Stimulated activated CD8-positive, alpha-beta memory T cell treated with anti-CD3 and anti-CD28 coated beads, Interleukin-15, amount 100 ng/mL, for 4 hours (primary cell): ENCODE data around the gene NUDT8.
"Not testable (repeated sequence)": the region's sequence is repeated elsewhere in the genome, so short reads cannot be mapped to it uniquely, and the experiment has no call there.

Experiments used
- DNase-seq, 2 donors: peaks; one replicate each; pipeline ENCODE4 v3.0.0-alpha.2; 2020; ENCODE audit warnings: low read depth in 2 of 2

Gene NUDT8

DNA sequence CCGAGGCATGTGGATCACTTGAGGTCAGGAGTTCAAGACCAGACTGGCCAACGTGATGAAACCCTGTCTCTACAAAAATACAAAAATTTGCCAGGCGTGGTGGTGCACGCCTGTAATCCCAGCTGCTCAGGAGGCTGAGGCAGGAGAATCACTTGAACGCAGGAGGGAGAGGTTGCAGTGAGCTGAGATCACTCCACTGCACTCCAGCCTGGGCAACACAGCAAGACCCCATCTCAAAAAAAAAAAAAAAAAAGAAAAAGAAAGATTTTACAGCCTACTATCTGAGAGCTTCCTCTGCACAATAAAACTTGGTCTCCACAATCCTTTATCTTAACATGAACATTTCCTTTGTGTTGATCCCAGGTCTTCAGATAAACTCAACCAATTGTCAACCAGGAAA is 31.0 kb upstream of the NUDT8 start:
- not testable (repeated sequence) for DNase-seq

DNA sequence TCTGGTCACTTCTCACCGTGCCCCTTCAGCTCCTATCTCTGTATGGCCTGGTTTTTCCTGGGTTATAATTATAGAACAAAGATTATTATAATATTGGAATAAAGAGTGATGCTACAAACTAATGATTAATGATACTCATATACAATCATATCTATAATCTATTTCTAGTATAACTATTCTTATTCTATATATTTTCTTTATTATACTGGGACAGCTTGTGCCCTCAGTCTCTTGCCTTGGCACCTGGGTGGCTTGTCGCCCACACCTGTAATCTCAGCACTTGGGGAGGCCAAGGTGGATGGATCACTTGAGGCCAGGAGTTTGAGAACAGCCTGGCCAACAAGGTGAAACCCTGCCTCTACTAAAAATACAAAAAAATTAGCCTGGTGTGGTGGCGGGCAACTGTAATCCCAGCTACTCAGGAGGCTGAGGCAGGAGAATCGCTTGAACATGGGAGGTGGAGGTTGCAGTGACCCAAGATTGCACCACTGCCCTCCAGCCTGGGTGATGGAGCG is 30.0 kb upstream of the NUDT8 start:
- DNase-seq: not testable (repeated sequence)

DNA sequence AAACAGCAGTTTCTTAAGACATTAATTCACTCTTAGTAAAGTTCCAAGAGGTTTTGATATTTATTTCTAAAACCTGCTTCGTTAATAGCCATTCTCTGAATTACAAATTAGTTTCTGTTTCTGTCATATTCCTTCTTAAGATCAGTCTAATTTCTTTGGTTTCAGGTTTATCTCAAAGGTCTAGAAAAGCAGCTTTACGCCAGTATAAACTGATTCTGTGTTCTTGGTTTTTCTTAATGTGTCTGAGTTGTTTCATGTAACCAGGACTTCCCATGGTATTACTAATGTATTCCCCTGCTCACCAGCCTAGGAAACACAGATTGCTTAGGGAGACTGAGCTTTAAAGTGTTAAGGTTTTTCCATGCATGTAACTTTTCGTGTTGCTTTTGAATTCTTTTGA is 27.6 kb upstream of the NUDT8 start:
- no peak for DNase-seq

DNA sequence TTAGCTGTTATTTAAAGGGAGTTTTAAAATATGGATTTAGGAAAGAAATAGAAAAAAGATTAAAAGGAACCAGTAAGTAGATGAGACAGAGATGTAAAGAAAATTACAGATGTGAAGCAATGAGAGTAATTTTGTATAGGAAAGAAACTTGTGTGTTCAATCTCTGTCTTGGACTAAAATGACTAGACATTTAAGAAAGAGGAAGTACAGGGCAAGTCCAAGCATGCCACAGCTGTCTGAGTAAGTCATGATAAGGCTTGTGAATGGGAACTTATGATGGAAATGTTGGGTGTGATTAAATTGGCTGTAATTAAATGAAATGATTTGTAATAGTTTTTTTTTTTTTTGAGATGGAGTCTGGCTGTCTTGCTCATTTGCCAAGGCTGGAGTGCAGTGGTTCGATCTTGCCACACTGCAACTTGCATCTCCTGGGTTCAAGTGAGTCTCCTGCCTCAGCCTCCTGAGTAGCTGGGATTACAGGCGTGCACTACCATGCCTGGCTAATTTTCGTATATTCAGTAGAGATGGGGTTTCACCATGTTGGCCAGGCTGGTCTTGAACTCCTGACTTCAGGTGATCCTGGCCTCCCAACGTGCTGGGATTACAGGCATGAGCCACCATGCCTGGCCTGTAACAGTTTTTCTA is 26.7 kb upstream of the NUDT8 start:
- no peak for DNase-seq

DNA sequence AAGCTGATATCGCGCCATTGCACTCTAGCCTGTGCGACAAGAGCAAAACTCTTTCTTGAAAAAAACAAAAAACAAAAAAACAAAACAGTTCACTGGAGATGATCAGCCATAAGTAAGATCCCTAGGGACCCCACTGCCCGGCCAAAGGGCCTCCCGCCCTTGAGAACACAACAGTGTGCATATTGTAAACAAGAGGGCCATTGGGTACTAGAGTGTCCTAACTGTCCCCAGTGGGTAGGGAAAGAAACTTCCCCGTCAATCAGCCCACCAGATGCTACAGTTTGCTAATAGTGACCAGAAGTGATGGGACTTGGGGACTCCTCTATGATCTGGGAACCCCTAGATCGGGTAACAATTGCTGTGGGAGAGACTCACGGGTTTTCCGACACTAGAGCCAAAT is 24.5 kb upstream of the NUDT8 start:
- DNase-seq: no peak

DNA sequence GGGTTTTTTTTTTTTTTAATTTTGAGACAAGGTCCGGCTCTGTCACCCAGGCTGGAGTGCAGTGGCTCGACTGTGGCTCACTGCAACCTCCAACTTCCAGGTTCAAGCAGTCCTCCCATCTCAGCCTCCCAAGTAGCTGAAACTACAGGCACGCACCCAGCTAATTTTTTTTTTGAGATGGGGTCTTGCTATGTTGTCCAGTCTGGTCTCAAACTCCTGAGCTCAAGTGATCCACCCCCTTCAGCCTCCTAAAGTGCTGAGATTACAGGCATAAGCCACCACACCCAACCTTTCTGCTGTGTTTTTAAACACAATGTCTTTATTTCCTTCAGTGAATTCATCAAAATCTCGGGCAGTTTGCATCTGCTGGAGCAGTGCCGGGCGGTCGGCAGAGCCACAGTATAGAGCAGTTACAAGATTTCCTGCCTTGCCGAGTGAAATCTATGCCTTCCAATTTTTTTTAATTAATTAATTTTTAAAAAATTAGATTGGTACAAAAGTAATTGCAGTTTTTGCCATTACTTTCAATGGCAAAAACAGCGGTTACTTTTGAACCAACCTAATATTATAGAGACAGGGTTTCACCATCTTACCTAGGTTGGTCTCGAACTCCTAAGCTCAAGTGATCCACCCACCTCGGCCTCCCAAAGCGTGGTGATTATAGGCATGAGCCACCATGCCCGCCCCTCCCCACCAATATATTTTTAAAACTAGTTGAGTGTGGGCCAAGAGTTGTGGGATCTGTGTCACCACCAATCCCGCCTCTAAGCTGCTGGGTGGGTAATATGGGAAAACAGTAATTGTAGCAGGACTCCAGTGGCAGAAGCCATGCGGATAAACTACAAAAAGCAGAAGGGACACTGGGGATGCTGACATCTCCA is 23.5 kb upstream of the NUDT8 start:
- DNase-seq: no peak

DNA sequence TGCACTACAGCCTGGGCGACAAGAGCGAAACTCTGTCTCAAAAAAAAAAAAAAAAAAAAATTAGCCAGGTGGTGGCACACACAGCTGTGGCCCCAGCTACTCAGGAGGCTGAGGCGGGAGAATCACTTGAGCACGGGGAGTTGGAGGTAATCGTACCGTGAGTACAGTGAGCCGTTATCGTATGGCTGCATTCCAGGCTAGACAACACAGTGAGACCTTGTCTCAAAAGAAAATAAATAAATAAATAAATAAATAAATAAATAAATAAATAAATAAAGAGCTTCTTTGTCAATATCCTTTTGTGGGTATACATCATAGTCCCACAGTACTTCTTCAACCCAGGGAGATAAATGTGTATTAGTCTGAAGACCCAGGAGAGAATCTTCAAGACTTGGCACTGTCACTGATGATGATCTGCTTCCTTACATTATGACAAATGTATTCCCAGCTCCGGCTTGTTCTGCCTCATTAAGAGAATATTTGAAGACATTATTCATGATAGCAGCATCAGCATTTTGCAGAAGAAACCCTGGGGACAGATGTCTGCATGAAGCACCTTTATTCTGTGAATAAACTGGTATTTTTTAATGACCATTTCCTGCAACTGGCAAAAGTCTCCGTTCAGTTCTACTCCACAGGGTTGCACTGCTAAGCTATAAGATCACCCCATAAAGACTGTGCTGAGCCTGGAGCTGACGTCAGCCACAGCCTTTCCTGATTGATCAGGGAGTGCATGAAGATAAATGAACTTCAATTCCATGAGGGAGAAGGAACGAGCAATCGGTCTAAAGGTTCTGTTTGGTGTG is 22.4 kb upstream of the NUDT8 start:
- DNase-seq: no peak

DNA sequence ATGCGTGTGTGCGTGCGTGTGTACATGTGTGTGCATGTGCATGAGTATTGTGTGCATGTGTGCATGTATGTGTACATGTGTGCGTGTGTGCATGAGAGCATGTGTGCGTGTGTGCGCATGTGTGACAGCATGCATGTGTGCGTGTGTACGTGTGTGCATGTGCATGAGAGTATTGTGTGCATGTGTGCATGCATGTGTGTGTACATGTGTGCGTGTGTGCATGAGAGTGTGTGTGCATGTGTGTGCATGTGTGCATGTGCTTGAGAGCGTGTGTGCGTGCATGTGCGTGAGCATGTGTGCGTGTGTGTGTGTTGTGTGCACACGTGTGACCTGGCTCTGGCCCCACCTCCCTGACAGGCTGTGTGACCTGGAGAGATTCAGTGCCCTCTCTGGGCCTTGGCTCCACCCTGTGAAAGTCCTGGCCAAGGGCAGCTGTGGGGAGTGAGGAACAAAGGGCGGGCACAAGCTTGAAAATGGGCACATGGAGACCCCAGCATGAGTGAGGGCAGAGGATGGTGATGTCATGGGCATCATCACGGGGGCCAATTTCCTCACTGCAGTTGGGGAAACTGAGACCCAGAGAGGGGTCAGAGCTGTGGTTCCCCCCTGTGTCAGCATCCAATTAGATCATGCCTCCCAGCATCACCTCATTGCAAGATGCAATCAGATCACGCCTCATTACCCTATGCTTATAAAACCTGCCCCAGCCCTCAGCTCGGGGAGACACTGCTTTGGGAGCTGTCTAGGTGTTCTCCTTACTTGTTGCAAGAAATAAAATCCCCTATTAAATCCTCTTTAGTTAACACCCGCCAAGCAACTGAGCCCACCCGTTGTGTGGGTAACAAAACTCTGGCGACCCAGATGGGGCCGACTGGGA is 20.1 kb upstream of the NUDT8 start:
- no peak for DNase-seq

DNA sequence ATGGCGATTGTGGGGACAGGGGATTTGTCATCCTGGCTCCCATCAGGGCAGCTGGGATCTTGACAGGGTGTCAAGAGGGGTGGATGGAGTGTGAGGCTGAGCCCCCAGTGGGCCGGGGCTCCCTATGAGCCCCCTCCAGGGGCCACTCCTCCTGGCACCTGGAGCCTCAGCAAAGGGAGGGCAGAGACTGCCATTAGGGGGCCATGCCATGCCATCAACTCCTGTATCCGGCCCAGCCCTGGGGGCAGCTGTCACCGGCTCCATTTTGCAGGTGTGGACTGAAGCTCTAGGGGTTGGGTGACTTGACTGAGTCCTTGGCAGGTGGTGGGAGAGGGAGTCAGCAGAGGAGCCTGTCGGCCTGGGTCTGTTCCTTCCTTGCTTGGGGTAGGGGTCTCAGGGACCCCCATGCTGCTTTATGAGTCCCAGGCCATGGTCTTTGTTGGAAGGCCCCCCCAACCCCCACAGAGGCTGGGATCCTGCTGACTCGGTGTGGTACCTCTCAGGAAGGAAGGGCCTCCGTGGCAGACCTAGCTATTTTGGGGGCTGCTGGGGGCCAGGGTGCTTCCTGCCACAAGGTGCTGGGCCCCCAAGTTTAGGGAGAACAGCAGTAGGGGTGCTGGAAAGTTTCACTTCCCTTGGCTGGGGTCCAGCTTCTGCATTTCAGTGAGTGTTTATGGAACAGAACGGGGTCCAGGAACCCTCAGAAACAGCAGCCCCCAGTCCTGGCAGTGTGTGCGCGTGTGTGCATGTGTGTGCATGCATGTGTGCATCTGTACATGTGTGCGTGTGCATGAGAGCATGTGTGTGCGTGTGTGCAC is 19.3 kb upstream of the NUDT8 start:
- no peak for DNase-seq

DNA sequence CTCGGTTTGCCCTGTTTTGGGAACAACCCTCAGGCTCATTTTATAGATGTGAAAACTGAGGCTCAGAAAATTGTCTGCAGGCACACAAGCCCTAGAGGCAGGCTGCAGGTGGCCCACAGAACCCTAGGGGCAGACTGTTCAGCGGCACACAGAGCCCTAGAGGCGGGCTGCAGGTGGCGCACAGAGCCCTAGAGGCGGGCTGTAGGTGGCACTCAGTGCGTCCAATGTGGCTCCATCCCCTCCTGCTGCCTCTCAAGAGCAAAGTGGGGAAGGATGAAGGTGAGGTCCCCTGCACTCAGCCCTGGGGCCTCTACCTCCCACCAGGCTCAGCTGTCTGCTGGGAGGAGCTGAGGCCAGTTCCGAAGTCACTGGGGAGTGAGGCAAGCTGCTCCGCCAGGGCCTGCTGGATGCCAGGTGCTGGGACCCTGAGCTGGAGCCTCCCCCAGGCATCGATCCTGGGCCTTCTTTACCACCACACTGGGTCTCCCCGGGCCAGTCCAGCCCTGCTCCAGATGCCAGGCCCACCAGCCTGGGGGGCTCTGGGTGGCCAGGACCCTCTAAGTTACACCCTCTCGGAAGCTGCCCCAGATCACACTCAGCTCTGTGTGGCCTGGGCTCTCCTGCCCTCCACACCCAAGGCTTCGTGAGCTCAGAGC is 18.5 kb upstream of the NUDT8 start:
- DNase-seq: no peak

DNA sequence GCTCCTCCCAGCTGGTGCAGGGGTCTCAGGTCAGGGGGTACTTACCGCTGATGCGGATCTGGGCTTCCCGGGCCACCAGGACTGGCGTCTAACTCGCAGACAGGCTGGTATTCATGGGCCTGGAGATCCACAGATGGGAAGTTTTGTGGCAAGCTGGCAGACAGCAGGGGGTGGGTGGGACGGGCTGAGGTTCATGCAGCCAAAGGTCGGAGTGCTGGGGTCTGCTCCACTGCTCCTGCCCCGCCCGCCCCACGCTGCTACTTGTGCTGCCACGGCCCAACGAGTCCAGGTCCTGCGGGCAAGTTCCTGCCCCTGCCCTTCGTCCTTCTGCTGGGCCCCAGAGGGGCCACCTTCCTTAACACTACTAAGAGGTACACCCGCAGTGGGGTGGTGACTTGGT is 17.7 kb upstream of the NUDT8 start:
- DNase-seq: no peak

DNA sequence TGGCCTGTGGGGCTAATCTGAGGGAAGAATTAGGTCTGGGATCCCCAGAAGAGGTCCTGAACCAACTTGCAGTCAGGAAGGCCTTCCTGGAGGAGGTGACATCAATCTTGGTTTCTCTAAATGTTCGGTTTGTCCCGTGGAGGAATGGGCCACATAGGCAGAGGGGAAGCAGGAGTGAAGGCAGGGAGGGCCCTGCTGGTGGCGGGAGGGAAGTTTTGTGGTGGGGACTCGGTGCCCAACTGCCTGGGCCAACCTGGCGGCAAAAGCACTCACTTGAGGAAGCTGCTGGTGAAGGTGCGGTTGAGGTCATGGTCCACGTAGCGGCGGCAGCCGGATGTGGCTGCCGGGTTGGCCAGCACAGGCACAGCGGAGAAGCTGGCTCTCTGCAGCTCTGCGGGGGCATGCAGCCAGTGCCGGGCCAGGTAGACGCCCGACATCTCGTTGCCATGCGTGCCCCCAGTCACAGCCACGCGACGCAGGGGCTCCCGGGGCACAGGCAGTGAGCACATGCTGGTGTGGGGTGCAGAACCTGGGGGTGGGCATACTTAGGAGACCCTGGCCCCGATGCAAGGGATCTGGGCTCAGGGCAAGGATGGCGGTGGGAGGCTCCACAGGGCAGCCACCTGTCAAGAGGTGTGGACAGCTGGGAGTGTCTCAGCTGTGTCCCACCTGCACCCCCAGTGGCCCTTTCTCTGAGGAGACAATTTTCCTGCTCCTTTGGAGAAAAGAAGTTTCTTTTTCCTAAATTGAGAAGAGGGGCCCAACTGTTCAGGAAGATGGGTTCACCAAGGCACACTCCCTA is 17.0 kb upstream of the NUDT8 start:
- DNase-seq: no peak

DNA sequence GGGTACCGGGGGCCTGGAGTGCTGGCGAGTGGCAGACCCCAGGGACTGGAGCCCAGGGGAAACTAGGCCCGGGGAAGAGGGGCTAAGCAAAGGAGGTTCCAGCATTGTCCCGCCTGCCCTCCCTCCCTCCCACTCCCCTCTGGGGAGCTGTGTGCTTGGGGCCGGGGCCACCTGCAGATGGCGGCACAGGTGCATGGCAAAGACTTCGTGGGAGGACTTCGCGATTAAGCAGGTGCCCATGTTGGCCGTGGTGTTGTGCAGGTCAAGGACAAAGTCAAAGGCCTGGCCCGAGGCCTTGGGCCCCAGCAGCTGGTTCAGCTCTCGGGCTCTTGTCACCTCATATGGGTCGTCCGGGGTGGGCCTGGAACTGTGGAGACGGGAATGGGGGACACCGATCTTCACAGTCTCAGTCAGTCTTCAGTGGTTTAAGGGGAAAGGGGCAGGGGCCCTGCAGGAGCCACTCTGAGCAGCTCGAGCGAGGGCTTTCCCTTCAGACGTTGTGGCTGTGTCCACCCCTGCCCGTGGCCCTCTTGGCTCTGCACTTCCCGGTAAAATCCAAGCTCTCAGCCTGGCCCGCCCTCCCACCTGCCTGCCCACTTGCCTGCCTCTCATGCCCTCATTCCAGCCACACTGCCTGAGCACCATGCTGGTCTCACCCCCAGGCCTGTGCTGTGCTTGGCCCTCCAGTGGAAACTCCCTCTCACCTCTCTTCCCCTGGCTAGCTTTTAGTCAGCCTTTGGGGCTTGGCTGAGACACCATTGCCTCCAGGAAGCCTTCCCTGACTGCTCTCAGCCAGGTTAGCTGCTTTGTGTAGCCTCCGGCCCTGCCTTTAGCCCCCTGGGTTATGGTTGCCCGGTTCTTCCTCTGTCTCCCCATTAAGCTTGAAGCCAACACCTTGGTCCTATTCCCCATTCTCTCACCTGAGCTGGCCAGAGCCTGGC is 16.1 kb upstream of the NUDT8 start:
- DNase-seq: no peak

DNA sequence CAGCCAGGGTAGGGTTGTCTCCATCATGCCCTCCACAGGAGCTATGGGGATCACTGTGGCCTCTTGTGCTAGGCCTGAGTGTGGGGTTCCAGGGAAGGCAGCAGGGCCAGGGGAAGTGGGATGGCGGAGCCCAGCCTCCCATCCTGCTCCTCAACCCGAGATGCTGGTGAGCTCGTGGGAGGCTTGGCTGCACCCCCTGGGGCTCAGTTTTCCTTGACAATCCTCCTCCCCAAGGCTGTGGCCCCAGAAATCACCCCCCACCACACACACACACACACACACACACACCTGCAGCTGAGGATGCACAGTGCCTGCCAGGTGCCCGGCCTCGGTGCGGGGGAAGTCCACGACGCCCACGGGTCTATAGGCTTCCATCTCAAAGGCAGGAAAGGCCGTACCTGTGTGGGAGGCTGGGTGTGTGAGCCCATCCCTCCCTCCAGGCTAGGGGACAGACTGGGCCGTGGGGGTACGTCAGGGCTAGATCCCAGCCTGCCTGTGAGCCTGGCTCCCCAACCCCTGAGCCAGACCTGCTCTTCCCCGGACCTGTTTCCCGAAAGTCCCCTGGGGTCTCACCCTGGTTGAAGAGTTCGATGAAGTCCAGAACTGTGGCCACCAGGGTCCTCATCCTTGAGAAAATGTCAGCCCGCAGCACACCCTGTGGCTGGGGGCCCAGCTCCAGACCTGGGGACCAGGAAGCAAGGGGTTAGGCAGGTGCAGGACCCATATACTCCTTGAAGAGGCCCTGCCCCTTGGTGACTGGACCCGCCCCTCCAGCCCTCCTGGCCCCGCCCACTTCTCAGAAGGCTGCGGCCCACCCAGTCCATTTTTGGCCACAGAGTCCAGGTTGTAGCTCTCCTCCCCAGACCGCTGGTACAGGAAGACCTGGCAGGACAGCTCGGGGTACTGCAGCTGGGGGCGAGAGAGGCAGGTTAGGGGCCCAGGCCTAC is 15.0 kb upstream of the NUDT8 start:
- no peak for DNase-seq

DNA sequence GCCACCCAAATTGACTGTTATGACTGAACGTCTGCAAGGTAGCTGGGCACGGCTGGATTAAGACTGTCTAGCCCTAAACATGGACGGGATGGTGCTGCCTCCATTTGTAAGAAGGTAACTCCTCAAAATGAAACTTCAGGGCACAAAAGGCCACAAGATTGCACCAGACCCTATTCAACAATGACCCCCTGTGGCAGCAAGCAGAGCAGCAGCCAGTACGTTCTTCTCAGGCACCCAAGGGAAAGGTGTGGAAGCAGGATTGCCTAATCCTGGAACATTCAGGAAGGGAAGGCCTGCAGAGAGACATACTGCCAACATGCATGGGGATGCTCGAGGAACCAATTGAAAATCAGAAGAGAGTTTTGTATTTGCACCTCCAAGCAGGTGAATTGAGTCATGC is 14.3 kb upstream of the NUDT8 start:
- no peak for DNase-seq

DNA sequence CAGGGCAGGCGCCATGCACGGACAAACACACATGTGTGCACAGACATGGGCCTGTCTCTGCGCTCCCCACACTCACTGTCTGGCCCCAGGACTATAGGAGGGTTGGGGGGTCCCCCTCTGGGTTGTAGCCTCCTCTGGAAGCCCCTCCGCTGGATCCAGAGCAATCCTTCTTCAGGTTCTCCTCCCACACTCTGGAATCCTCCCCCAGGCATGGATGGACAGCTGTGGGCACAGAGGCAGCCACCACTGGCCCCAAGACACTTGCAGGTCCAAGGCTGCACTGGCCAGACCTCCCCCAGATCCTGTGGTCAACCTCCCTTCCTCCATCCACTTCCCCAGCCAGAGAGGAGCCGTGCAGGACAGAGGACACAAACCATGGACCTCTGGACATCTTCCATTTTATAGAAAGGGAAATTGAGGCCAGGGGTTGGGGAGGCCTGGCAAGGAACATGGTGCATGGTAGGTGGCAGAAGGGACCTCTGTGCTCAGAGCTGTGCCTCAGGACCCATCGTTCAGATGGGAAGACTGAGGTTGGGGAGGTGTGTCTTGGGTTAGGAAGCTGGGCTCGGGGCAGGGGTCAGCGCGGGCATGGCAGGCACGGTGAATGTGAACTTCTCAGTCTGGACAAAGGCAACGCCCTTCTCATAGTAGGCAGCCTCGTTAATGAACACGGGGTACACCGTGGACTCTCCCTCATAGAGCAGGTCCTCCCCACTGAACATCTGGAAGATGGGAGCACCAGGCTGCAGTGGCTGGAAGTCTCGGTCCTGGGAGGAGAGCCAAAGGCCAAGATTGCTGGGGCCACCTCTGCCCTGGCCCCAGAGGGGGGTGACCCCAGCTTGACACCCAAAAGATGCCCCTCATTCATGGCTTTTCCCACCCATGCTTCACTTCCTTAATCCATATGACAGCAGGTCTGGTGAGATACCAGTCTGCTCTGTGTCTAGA is 12.7 kb upstream of the NUDT8 start:
- no peak for DNase-seq
